ENCODE results near the gene DPPA2.

DPPA2 gene

GRCh38 chr3:109337393-109337792 lies 21.1 kb upstream of the DPPA2 start, which contains the start of gene DPPA4:
Gene DPPA4, minus strand, starts transcription at chr3:109337546. Its CDS starts 29 bp downstream, at chr3:109337517.
- no peak for TF ChIP-seq CTCF (IDR thresholded peaks at IDR 0.05; ENCODE audit: poor library complexity, severe bottlenecking)
- ATAC-seq (ENCODE audit: low read depth) = no peak
- no peaks in the 10 kb centered on the region for H3K4me1 ChIP-seq (ENCODE audit: insufficient read depth, poor library complexity, severe bottlenecking)
- DNase-seq (ENCODE audit: low spot score) = no peak
- no peaks in the 10 kb centered on the region for H3K36me3 ChIP-seq (ENCODE audit: low read depth)
- no peaks in the 10 kb centered on the region for H3K9me3 ChIP-seq (ENCODE audit: severe bottlenecking)
- no peaks in the 10 kb centered on the region for H3K27me3 ChIP-seq (ENCODE audit: insufficient read depth, poor library complexity, severe bottlenecking)
- H3K4me3 ChIP-seq (ENCODE audit: severe bottlenecking) = no peak within 1 kb of the TSS
- H3K27ac ChIP-seq (ENCODE audit: poor library complexity, severe bottlenecking) = no peak within 1 kb of the TSS

- no peak overlapping the region for H3K27ac ChIP-seq (ENCODE audit: poor library complexity, severe bottlenecking)
- H3K36me3 ChIP-seq (ENCODE audit: low read depth) = no peaks in the 10 kb centered on the region
- no peaks in the 10 kb centered on the region for H3K9me3 ChIP-seq (ENCODE audit: severe bottlenecking)
- no peaks in the 10 kb centered on the region for H3K27me3 ChIP-seq (ENCODE audit: insufficient read depth, poor library complexity, severe bottlenecking)
- DNase-seq (ENCODE audit: low spot score) (no peak), ATAC-seq (ENCODE audit: low read depth) (peak; percentile 38; the same call in 1 of the 3 replicates)
- no peak for TF ChIP-seq CTCF (IDR thresholded peaks at IDR 0.05; ENCODE audit: poor library complexity, severe bottlenecking)
- H3K4me3 ChIP-seq (ENCODE audit: severe bottlenecking) = no peak overlapping the region
- H3K4me1 ChIP-seq (ENCODE audit: insufficient read depth, poor library complexity, severe bottlenecking) = no peaks in the 10 kb centered on the region
Observed at GRCh38 chr3:109336291-109336861, 20.1 kb upstream of the DPPA2 start.

GRCh38 chr3:109334572-109334971 lies 18.3 kb upstream of the DPPA2 start:
- no peaks in the 10 kb centered on the region for H3K9me3 ChIP-seq (ENCODE audit: severe bottlenecking)
- H3K4me3 ChIP-seq (ENCODE audit: severe bottlenecking) = no peak overlapping the region
- DNase-seq (ENCODE audit: low spot score) = no peak
- no peak overlapping the region for H3K27ac ChIP-seq (ENCODE audit: poor library complexity, severe bottlenecking)
- no peaks in the 10 kb centered on the region for H3K4me1 ChIP-seq (ENCODE audit: insufficient read depth, poor library complexity, severe bottlenecking)
- ATAC-seq (ENCODE audit: low read depth) = no peak
- H3K36me3 ChIP-seq (ENCODE audit: low read depth) = no peaks in the 10 kb centered on the region
- H3K27me3 ChIP-seq (ENCODE audit: insufficient read depth, poor library complexity, severe bottlenecking) = no peaks in the 10 kb centered on the region
- no peak for TF ChIP-seq CTCF (IDR thresholded peaks at IDR 0.05; ENCODE audit: poor library complexity, severe bottlenecking)

- H3K36me3 ChIP-seq (ENCODE audit: low read depth) = no peaks in the 10 kb centered on the region
- H3K9me3 ChIP-seq (ENCODE audit: severe bottlenecking) = no peaks in the 10 kb centered on the region
- H3K27me3 ChIP-seq (ENCODE audit: insufficient read depth, poor library complexity, severe bottlenecking) = no peaks in the 10 kb centered on the region
- TF ChIP-seq CTCF (IDR thresholded peaks at IDR 0.05; ENCODE audit: poor library complexity, severe bottlenecking) = no peak
- no peak for DNase-seq (ENCODE audit: low spot score)
- no peak overlapping the region for H3K4me3 ChIP-seq (ENCODE audit: severe bottlenecking)
- H3K4me1 ChIP-seq (ENCODE audit: insufficient read depth, poor library complexity, severe bottlenecking) = no peaks in the 10 kb centered on the region
- H3K27ac ChIP-seq (ENCODE audit: poor library complexity, severe bottlenecking) = no peak overlapping the region
- no peak for ATAC-seq (ENCODE audit: low read depth)
Observed at GRCh38 chr3:109331692-109332091, 15.4 kb upstream of the DPPA2 start.

- Histone ChIP-seq H3K9me3 (ENCODE audit: severe bottlenecking) (no peaks in the 10 kb centered on the region), H3K4me3 (ENCODE audit: severe bottlenecking) (no peak overlapping the region), H3K27me3 (ENCODE audit: insufficient read depth, poor library complexity, severe bottlenecking) (no peaks in the 10 kb centered on the region), H3K36me3 (ENCODE audit: low read depth) (no peaks in the 10 kb centered on the region), H3K27ac (ENCODE audit: poor library complexity, severe bottlenecking) (no peak overlapping the region), H3K4me1 (ENCODE audit: insufficient read depth, poor library complexity, severe bottlenecking) (no peaks in the 10 kb centered on the region)
- no peak for ATAC-seq (ENCODE audit: low read depth)
- no peak for TF ChIP-seq CTCF (IDR thresholded peaks at IDR 0.05; ENCODE audit: poor library complexity, severe bottlenecking)
- no peak for DNase-seq (ENCODE audit: low spot score)
Observed at GRCh38 chr3:109330405-109330804, 14.1 kb upstream of the DPPA2 start.

All from RWPE2 (cell line).